Measurements from ENCODE around the gene NABP2. TPM values are rescaled to one million over a fixed set of nuclear protein-coding genes. Genes with fewer than 3 reads are reported as not detected.
A peak's percentile ranks its signal among the peaks of the same experiment; 100 is the strongest.

The NABP2 gene
- total RNA-seq, 4 donors from 2014 or later = 17.2 to 31.0 (median 21.6) TPM

GRCh38 chr12:56224954-56225353, 812 bp downstream of the NABP2 start:
- peaks cover 32 to 47% (median 33%) of the 10 kb centered on the region in 3 donors for H3K4me1 ChIP-seq
- WGBS, 2 donors = 54 to 70% methylated on average over 9 to 10 of the region's 11 CpGs
- DNase-seq = no peak
- peak overlapping the region; percentile 67 to 81 (median 69) for H3K4me3 ChIP-seq
- no peaks in the 10 kb centered on the region for H3K9me3 ChIP-seq
- no peaks in the 10 kb centered on the region for H3K27me3 ChIP-seq
- peak overlapping the region; percentile 80 to 99 (median 92) for H3K27ac ChIP-seq
- H3K36me3 ChIP-seq = peaks cover 0 to 40% (median 7%) of the 10 kb centered on the region in 3 donors
- intact Hi-C loops (cut with DNase I) = no loop called here
- TF ChIP-seq CTCF (IDR thresholded peaks at IDR 0.05) = no peak
- no peak for TF ChIP-seq POLR2A (IDR thresholded peaks at IDR 0.05)

DNA sequence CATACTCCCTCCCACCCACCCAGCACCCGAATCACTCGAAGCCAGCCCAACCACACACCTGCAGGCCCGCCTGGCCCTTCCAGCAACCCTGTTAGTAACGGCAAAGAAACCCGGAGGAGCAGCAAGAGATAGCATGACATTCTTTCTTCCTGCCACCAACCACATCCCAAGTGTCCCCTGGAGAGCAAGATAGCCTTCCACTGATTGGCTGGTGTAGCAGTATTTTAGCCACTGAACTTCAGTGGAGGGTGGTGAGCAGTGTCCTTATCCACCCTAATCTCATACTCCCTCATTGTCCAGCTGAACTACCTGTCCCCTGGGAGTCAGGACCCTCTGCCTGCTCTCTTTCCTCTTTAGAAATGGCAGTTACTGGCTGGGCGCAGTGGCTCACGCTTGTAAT, 4.9 kb downstream of the NABP2 start:
- DNase-seq = no peak
- intact Hi-C loops (cut with DNase I) = no loop called here

GRCh38 chr12:56229916-56230431, 5.8 kb downstream of the NABP2 start, which contains the start of gene SLC39A5:
SLC39A5 (plus strand) TSS chr12:56230051; CDS start chr12:56231275, 1,224 bp downstream.
- TF ChIP-seq CTCF (IDR thresholded peaks at IDR 0.05) (no peak), POLR2A (IDR thresholded peaks at IDR 0.05) (no peak)
- intact Hi-C loops (cut with DNase I) = no loop called here
- Histone ChIP-seq H3K4me3 (no peak within 1 kb of the TSS), H3K9me3 (no peaks in the 10 kb centered on the region), H3K4me1 (peaks cover 1 to 6% (median 3%) of the 10 kb centered on the region in 3 donors), H3K27ac (no peak within 1 kb of the TSS), H3K36me3 (peaks cover 0 to 40% (median 7%) of the 10 kb centered on the region in 3 donors), H3K27me3 (no peaks in the 10 kb centered on the region)
- no peak for DNase-seq
- 60 to 75% methylated on average over 4 of the region's 4 CpGs for WGBS, 2 donors

More for the DNA sequence above, 4.9 kb downstream of the NABP2 start:
- H3K4me1 ChIP-seq = peaks cover 7 to 13% (median 9%) of the 10 kb centered on the region in 3 donors
- H3K27me3 ChIP-seq = no peaks in the 10 kb centered on the region
- 83 to 96% methylated on average over 4 of the region's 7 CpGs for WGBS, 2 donors
- no peak overlapping the region for H3K27ac ChIP-seq
- H3K9me3 ChIP-seq = no peaks in the 10 kb centered on the region
- H3K36me3 ChIP-seq = peaks cover 0 to 40% (median 7%) of the 10 kb centered on the region in 3 donors
- TF ChIP-seq CTCF (IDR thresholded peaks at IDR 0.05) (no peak), POLR2A (IDR thresholded peaks at IDR 0.05) (no peak)
- no peak overlapping the region for H3K4me3 ChIP-seq

- intact Hi-C loops (cut with DNase I) = no loop called here
Measured at GRCh38 chr12:56230432-56231183, 6.5 kb downstream of the NABP2 start.

More at GRCh38 chr12:56230432-56231183, 6.5 kb downstream of the NABP2 start:
- TF ChIP-seq CTCF (IDR thresholded peaks at IDR 0.05) = no peak
- no peak for TF ChIP-seq POLR2A (IDR thresholded peaks at IDR 0.05)
- H3K36me3 ChIP-seq = peaks cover 0 to 38% (median 7%) of the 10 kb centered on the region in 3 donors
- H3K4me3 ChIP-seq = no peak overlapping the region
- no peaks in the 10 kb centered on the region for H3K27me3 ChIP-seq
- 69 to 73% methylated on average over 5 of the region's 8 CpGs for WGBS, 2 donors
- no peaks in the 10 kb centered on the region for H3K4me1 ChIP-seq
- H3K27ac ChIP-seq = no peak overlapping the region
- no peaks in the 10 kb centered on the region for H3K9me3 ChIP-seq
- DNase-seq = no peak

All from esophagus squamous epithelium (tissue), 5 donors.